ENCODE measurements around the gene DFFB. TPM values are rescaled to one million over a fixed set of nuclear protein-coding genes. Genes with fewer than 3 reads are reported as not detected.

The DFFB gene
- total and polyA plus RNA-seq, 9 of the 15 experiments (the other 6 are each of a cell fraction or from before 2014, with no cell fraction given) = 2.3 to 15.8 (median 11.5) TPM

- TF ChIP-seq CREB3L1 (IDR thresholded peaks at IDR 0.05; ENCODE audit: borderline replicate concordance, low read depth) = peak; percentile 97
- TF ChIP-seq NBN (IDR thresholded peaks at IDR 0.05; ENCODE audit: low read depth) = peak; percentile 24; the same call in 1 of the 2 replicates
- TF ChIP-seq BHLHE40 (IDR thresholded peaks at IDR 0.05; ENCODE audit: low read length) = no peak
- no peak for TF ChIP-seq CUX1 (CRISPR knock-in tag; IDR thresholded peaks at IDR 0.05)
- TF ChIP-seq TCF7 (IDR thresholded peaks at IDR 0.05; ENCODE audit: borderline replicate concordance) = peak; percentile 80
- peak; percentile 90 for TF ChIP-seq EP400 (IDR thresholded peaks at IDR 0.05)
- TF ChIP-seq TEAD1 (CRISPR knock-in tag; IDR thresholded peaks at IDR 0.05) = no peak
- peak; percentile 51 for TF ChIP-seq PHF20 (IDR thresholded peaks at IDR 0.05; ENCODE audit: partially characterized antibody)
- TF ChIP-seq BCOR (IDR thresholded peaks at IDR 0.05) = no peak
- TF ChIP-seq RB1 (IDR thresholded peaks at IDR 0.05; ENCODE audit: low read depth) = peak; percentile 90
- TF ChIP-seq POLR2G (IDR thresholded peaks at IDR 0.05; ENCODE audit: low read depth, low read length) = peak; percentile 83
- peak; percentile 90 to 91 for TF ChIP-seq FOXK2 (conservative IDR thresholded peaks at IDR 0.05 in 1 of 2, IDR thresholded peaks at IDR 0.05 in 1 of 2; ENCODE audit: low read depth in 2 of 2)
- TF ChIP-seq MIER1 (IDR thresholded peaks at IDR 0.05; ENCODE audit: low read depth) = no peak
- TF ChIP-seq RBM22 (IDR thresholded peaks at IDR 0.05; ENCODE audit: low read depth, low read length, poor library complexity, severe bottlenecking) = no peak
- peak; percentile 28 for TF ChIP-seq NFYB (IDR thresholded peaks at IDR 0.05; ENCODE audit: extremely low read depth, insufficient read length)
- TF ChIP-seq MBD1 (CRISPR knock-in tag; IDR thresholded peaks at IDR 0.05) = no peak
- peak; percentile 95 for TF ChIP-seq PKNOX1 (IDR thresholded peaks at IDR 0.05)
- TF ChIP-seq TAF1 (IDR thresholded peaks at IDR 0.05; ENCODE audit: control insufficient read depth, extremely low read depth, insufficient read depth, low read length, severe bottlenecking) = no peak
- TF ChIP-seq HDAC6 (IDR thresholded peaks at IDR 0.05; ENCODE audit: low read depth, low read length) = no peak
- TF ChIP-seq NFATC3 (IDR thresholded peaks at IDR 0.05) = no peak
Measured at GRCh38 chr1:3900969-3901529, 43.8 kb downstream of the DFFB start (continued).

All from K562 (cell line).